SJSA1 (cell line): ENCODE data around the gene ZBTB16. TPM values are rescaled to one million over a fixed set of nuclear protein-coding genes. Genes with fewer than 3 reads are reported as not detected.

ENCODE experiments used
- DNase-seq, 2 experiments: peaks; one replicate each; pipeline ENCODE4 v3.0.0-alpha.2; 2015 to 2020; ENCODE audit warnings: low spot score in 2 of 2, low read depth in 1 of 2
- H3K27ac ChIP-seq: fragments of 250-450 bp; sonication (Bioruptor Pico); 2 replicates; pipeline ENCODE4 v1.5.1; 2020; ENCODE audit warnings: mild to moderate bottlenecking, moderate library complexity
- H3K27me3 ChIP-seq: fragments of 250-450 bp; sonication (Bioruptor Pico); replicated peaks from 2 replicates; pipeline ENCODE4 v1.5.1; 2020; ENCODE audit warnings: mild to moderate bottlenecking, moderate library complexity
- H3K36me3 ChIP-seq: fragments of 250-450 bp; sonication (Bioruptor Pico); 2 replicates; pipeline ENCODE4 v1.5.1; 2020; ENCODE audit warnings: mild to moderate bottlenecking
- H3K4me1 ChIP-seq: fragments of 250-450 bp; sonication (Bioruptor Pico); replicated peaks from 2 replicates; pipeline ENCODE4 v1.6.1; 2021; ENCODE audit warnings: mild to moderate bottlenecking
- H3K4me3 ChIP-seq: fragments of 250-450 bp; sonication (Bioruptor Pico); 2 replicates; pipeline ENCODE4 v1.5.1; 2020; ENCODE audit warnings: mild to moderate bottlenecking
- H3K9me3 ChIP-seq: fragments of 250-450 bp; sonication (Bioruptor Pico); replicated peaks from 2 replicates; pipeline ENCODE4 v1.5.1; 2020; ENCODE audit warnings: mild to moderate bottlenecking
- total RNA-seq: library from RNA; depleted of rRNA; stranded (reverse); fragments of >200 nt; shearing (Covaris generic); gene quantifications from 2 replicates; pipeline ENCODE4 v1.2.3, GENCODE V29; 2014

Gene ZBTB16
- total RNA-seq, 1 experiment from 2014 or later = not detected

- peaks cover 4% of the 10 kb centered on the region for H3K4me1 ChIP-seq
- H3K27me3 ChIP-seq = peaks cover 3% of the 10 kb centered on the region
- H3K36me3 ChIP-seq = no peaks in the 10 kb centered on the region
- no peaks in the 10 kb centered on the region for H3K9me3 ChIP-seq
- no peak overlapping the region for H3K4me3 ChIP-seq
- DNase-seq = peak in 1 of 2 experiments; percentile 37
- no peak overlapping the region for H3K27ac ChIP-seq
Observed at GRCh38 chr11:114166897-114167323, 107.4 kb downstream of the ZBTB16 start.

DNA sequence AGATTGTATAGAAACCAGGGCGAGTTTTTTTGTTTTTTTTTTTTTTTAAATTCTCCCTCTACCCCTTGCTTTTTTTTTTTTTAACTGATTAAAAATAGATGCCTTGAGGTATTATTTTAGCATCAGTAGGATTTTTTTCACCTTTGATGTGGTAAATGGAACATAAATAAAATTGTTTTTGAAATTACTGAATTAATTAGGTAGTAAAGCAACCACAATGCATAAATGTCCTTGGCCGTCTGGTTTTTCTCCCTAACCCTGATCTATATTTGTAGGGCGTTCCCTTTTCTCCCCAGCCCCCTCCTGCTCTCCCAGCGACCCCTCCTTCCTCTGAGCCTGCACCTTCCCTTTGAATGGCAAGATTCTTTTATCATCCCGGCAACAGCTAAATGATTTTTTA is 107.8 kb downstream of the ZBTB16 start:
- H3K27me3 ChIP-seq = peaks cover 3% of the 10 kb centered on the region
- H3K36me3 ChIP-seq = no peaks in the 10 kb centered on the region
- H3K4me3 ChIP-seq = no peak overlapping the region
- no peak overlapping the region for H3K27ac ChIP-seq
- peaks cover 3% of the 10 kb centered on the region for H3K4me1 ChIP-seq
- H3K9me3 ChIP-seq = no peaks in the 10 kb centered on the region
- no peak for DNase-seq

- no peaks in the 10 kb centered on the region for H3K4me1 ChIP-seq
- H3K4me3 ChIP-seq = no peak overlapping the region
- H3K27ac ChIP-seq = no peak overlapping the region
- no peak for DNase-seq
- H3K27me3 ChIP-seq = no peaks in the 10 kb centered on the region; the same call in 1 of the 2 replicates
- no peaks in the 10 kb centered on the region for H3K36me3 ChIP-seq
- H3K9me3 ChIP-seq = no peaks in the 10 kb centered on the region
Observed at GRCh38 chr11:114167771-114168448, 108.4 kb downstream of the ZBTB16 start.

GRCh38 chr11:114168691-114169090 is 109.2 kb downstream of the ZBTB16 start:
- Histone ChIP-seq H3K4me1 (no peaks in the 10 kb centered on the region), H3K27me3 (no peaks in the 10 kb centered on the region; the same call in 1 of the 2 replicates), H3K9me3 (no peaks in the 10 kb centered on the region)

GRCh38 chr11:114169321-114169749 is 109.8 kb downstream of the ZBTB16 start:
- Histone ChIP-seq H3K9me3 (no peaks in the 10 kb centered on the region), H3K4me3 (no peak overlapping the region), H3K27ac (no peak overlapping the region), H3K36me3 (no peaks in the 10 kb centered on the region), H3K4me1 (no peaks in the 10 kb centered on the region), H3K27me3 (no peaks in the 10 kb centered on the region; the same call in 1 of the 2 replicates)
- DNase-seq = no peak

More at GRCh38 chr11:114168691-114169090, 109.2 kb downstream of the ZBTB16 start:
- Histone ChIP-seq H3K4me3 (no peak overlapping the region), H3K36me3 (no peaks in the 10 kb centered on the region), H3K27ac (no peak overlapping the region)
- no peak for DNase-seq

GRCh38 chr11:114169821-114170220 is 110.3 kb downstream of the ZBTB16 start:
- Histone ChIP-seq H3K27me3 (no peaks in the 10 kb centered on the region; the same call in 1 of the 2 replicates), H3K27ac (no peak overlapping the region), H3K4me3 (no peak overlapping the region), H3K4me1 (no peaks in the 10 kb centered on the region), H3K36me3 (no peaks in the 10 kb centered on the region), H3K9me3 (no peaks in the 10 kb centered on the region)
- DNase-seq = no peak

DNA sequence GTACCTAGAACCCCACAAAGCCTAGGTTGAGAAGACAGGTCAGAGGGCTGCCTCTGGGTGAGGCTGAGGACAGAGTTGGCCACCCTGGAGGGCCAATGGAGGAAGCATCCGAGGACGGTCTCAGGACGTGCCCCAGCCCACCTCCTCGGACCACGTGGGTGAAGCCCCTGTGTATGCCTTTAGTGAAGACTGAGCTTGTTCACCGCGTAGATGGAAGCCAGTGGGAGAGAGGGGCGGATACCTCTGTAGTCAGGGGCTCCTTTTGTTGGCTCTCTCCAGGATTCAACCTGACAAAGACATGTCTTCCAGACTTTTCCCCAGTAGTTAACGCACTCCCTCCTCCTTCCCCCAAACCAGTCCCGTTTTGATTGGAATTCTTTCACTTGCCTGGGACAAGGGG is 110.7 kb downstream of the ZBTB16 start:
- H3K4me3 ChIP-seq = no peak overlapping the region
- no peak for DNase-seq
- no peaks in the 10 kb centered on the region for H3K4me1 ChIP-seq
- no peaks in the 10 kb centered on the region for H3K9me3 ChIP-seq
- H3K27ac ChIP-seq = no peak overlapping the region
- H3K36me3 ChIP-seq = no peaks in the 10 kb centered on the region
- no peaks in the 10 kb centered on the region; the same call in 1 of the 2 replicates for H3K27me3 ChIP-seq

GRCh38 chr11:114171257-114172054 is 111.9 kb downstream of the ZBTB16 start:
- Histone ChIP-seq H3K4me3 (no peak overlapping the region), H3K9me3 (no peaks in the 10 kb centered on the region), H3K27me3 (no peaks in the 10 kb centered on the region; the same call in 1 of the 2 replicates), H3K36me3 (no peaks in the 10 kb centered on the region), H3K27ac (no peak overlapping the region), H3K4me1 (no peaks in the 10 kb centered on the region)
- no peak for DNase-seq

DNA sequence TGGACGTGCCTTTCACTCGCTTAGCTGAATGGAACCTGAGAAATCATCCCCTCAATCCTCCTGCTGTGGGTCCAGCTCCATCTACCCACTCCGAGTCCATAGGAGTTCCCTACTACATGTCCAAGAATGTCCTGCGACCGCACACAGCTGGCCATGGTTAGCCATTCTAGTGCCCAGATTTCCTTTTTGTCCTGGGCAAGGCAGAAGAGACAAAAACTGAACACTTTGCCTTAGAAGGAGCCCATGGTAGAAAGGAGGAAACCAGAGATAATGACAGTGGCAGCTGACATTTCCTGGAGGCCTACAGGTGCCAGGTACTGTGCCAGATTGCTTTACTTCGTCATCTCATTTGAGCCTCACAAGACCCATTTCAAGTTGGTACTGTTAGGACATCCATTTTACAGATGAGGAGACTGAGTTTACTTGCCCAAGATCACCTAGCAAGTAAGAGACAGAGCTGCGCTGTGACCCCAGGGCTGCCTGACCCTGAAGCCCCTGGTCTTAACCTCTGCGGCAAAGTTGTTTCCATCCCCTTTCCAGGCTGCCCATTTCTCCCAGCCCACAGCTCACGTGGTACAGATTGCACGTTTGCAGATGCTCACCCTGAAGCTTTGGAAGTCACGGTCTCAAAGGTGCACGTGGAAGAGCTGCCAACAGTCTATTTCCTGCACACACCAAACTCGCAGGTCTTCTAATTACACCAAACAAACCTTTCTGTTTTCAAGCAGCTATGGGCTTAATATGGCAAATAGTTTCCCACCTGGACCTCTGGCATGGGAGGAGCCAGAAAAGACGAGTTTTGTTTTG is 112.7 kb downstream of the ZBTB16 start:
- H3K9me3 ChIP-seq = no peaks in the 10 kb centered on the region
- no peak for DNase-seq
- H3K4me3 ChIP-seq = no peak overlapping the region
- H3K36me3 ChIP-seq = no peaks in the 10 kb centered on the region
- no peaks in the 10 kb centered on the region for H3K4me1 ChIP-seq
- H3K27me3 ChIP-seq = no peaks in the 10 kb centered on the region; the same call in 1 of the 2 replicates
- no peak overlapping the region for H3K27ac ChIP-seq

- Histone ChIP-seq H3K27ac (no peak overlapping the region), H3K9me3 (no peaks in the 10 kb centered on the region), H3K4me1 (no peaks in the 10 kb centered on the region), H3K27me3 (no peaks in the 10 kb centered on the region; the same call in 1 of the 2 replicates), H3K36me3 (no peaks in the 10 kb centered on the region), H3K4me3 (no peak overlapping the region)
- no peak for DNase-seq
Observed at GRCh38 chr11:114172871-114173444, 113.4 kb downstream of the ZBTB16 start.

DNA sequence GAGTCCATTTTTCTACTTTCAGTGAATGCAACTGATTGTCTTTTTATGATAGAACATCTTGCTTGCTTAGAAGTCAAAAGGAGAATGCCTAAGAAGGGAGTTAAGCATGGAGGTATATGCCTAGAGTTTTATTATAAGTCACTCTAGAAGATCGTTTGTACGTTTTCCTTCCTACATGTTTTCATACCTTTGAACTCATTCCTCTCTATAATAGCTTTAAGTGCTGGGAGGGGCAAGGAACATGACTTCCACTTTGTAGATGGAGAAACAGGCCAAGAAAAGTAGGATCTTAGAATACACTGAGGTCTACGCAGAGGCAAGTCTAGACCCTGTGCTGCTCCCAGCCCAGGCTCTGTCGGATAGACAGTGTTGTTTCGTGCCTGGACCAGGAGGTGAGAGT is 114.3 kb downstream of the ZBTB16 start:
- Histone ChIP-seq H3K4me1 (no peaks in the 10 kb centered on the region), H3K27ac (no peak overlapping the region), H3K36me3 (no peaks in the 10 kb centered on the region), H3K4me3 (no peak overlapping the region), H3K27me3 (no peaks in the 10 kb centered on the region), H3K9me3 (no peaks in the 10 kb centered on the region)
- no peak for DNase-seq

DNA sequence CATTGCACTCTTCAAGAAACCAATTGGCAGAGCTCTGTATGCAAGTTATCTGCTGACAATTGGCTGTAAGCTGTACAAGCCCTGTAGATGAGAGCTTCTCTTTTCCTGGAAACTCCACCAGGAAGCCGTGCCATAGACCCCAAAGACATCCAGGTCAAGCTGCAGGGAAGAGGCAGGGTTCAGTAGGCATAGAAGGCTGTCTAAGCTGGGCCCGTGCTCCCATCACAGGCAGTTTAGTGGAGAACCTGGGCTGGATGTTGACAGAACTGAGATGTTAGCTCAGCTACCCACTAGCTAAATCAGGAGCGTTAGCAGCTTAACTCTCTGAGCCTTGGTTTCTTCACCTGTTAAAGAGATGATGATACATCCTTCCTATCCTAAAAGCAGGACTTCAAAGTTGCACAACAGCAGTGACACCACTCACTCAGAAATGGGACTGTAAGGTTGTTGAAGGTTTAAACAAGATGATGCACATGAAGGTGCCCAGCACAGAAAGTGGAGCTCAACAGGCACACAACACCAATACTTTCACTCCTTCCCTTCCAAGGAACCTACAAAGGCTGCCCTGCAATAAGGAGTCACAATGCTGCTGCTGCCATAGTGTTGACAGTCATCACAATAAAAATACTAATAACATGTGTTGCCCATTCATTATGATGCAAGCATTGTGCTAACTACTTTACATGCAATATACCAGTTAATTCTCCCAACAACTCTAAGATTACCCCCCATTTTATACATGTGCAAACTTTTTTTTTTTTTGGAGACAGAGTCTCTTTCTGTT is 115.4 kb downstream of the ZBTB16 start:
- H3K27me3 ChIP-seq = no peaks in the 10 kb centered on the region
- no peaks in the 10 kb centered on the region for H3K9me3 ChIP-seq
- no peak for DNase-seq
- H3K36me3 ChIP-seq = no peaks in the 10 kb centered on the region
- H3K4me3 ChIP-seq = no peak overlapping the region
- no peak overlapping the region for H3K27ac ChIP-seq
- H3K4me1 ChIP-seq = no peaks in the 10 kb centered on the region

DNA sequence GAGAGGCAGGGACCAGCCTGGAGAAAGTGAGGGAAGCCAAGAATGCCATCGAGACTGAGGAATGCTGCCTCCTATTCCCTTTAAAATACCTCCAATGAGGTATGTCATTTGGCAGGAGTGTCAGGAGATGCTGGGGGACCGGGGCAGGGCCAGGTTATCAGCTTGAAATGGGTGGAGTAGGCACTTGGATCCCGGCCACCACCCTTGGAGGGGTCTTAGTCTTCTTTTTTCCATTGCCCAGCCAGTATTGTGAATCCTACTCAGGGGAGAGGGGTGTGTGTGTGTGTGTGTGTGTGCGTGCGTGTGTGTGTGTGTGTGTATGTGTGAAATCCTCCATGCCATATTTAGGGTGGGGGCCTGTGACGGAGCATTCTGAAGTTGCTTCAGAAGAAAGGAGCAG is 116.2 kb downstream of the ZBTB16 start:
- no peak for DNase-seq
- no peak overlapping the region for H3K4me3 ChIP-seq
- no peaks in the 10 kb centered on the region for H3K36me3 ChIP-seq
- no peaks in the 10 kb centered on the region for H3K27me3 ChIP-seq
- no peak overlapping the region for H3K27ac ChIP-seq
- H3K4me1 ChIP-seq = no peaks in the 10 kb centered on the region
- H3K9me3 ChIP-seq = no peaks in the 10 kb centered on the region
